Mesendoderm (in vitro differentiated cells): Measurements from ENCODE around the gene S1PR3.

Experiments
- DNase-seq: peaks from one replicate; pipeline ENCODE4 v3.0.0; 2013
- H2AK5ac ChIP-seq: 2 replicates; pipeline ENCODE4 v1.6.1; 2013; ENCODE audit warnings: low read length, inconsistent platforms
- H2BK120ac ChIP-seq: 2 replicates; pipeline ENCODE4 v1.6.1; 2013; ENCODE audit warnings: low read depth, mild to moderate bottlenecking, low read length, moderate library complexity, mixed read lengths
- H2BK15ac ChIP-seq: replicated peaks from 2 replicates; pipeline ENCODE4 v1.6.1; 2013; ENCODE audit warnings: low read depth, mild to moderate bottlenecking, moderate library complexity
- H2BK5ac ChIP-seq: 2 replicates; pipeline ENCODE4 v1.6.1; 2013; ENCODE audit warnings: low read length, inconsistent platforms
- H3K18ac ChIP-seq: 2 replicates; pipeline ENCODE4 v1.6.1; 2013; ENCODE audit warnings: mild to moderate bottlenecking, low read length, mixed read lengths
- H3K23ac ChIP-seq: one replicate; pipeline ENCODE4 v1.6.1; 2013; ENCODE audit warnings: low read length
- H3K27ac ChIP-seq: 2 replicates; pipeline ENCODE4 v1.5.1; 2013; ENCODE audit warnings: low read depth, mild to moderate bottlenecking, inconsistent platforms, low read length, moderate library complexity
- H3K27me3 ChIP-seq: 2 replicates; pipeline ENCODE4 v1.6.1; 2013; ENCODE audit warnings: low read length, control low read depth, mild to moderate bottlenecking, inconsistent platforms; ENCODE audit not compliant: insufficient read depth, poor library complexity
- H3K36me3 ChIP-seq: 2 replicates; pipeline ENCODE4 v1.6.1; 2013; ENCODE audit warnings: low read length, inconsistent platforms; ENCODE audit not compliant: control insufficient read depth, insufficient read depth
- H3K4ac ChIP-seq: one replicate; pipeline ENCODE4 v1.6.1; 2013; ENCODE audit warnings: low read depth, mild to moderate bottlenecking, low read length, moderate library complexity
- H3K4me1 ChIP-seq: 2 replicates; pipeline ENCODE4 v1.6.1; 2013; ENCODE audit warnings: low read depth, low read length, inconsistent platforms; ENCODE audit not compliant: control insufficient read depth
- H3K4me2 ChIP-seq: 2 replicates; pipeline ENCODE4 v1.6.1; 2013; ENCODE audit warnings: low read length
- H3K4me3 ChIP-seq: 2 replicates; pipeline ENCODE4 v1.5.1; 2013; ENCODE audit warnings: mild to moderate bottlenecking, low read length
- H3K56ac ChIP-seq: one replicate; pipeline ENCODE4 v1.6.1; 2013; ENCODE audit warnings: low read length
- H3K79me1 ChIP-seq: 2 replicates; pipeline ENCODE4 v1.6.1; 2013; ENCODE audit warnings: low read length, inconsistent platforms
- H3K79me2 ChIP-seq: 2 replicates; pipeline ENCODE4 v1.6.1; 2013; ENCODE audit warnings: mild to moderate bottlenecking, low read length; ENCODE audit not compliant: control insufficient read depth, insufficient read depth
- H3K9ac ChIP-seq: 2 replicates; pipeline ENCODE4 v1.6.1; 2013; ENCODE audit warnings: low read length, inconsistent platforms
- H4K5ac ChIP-seq: one replicate; pipeline ENCODE4 v1.6.1; 2013; ENCODE audit warnings: low read length
- H4K8ac ChIP-seq: one replicate; pipeline ENCODE4 v1.6.1; 2013; ENCODE audit warnings: low read depth, mild to moderate bottlenecking, control low read depth, low read length, moderate library complexity
- WGBS: extraction: QIAGEN DNeasy Blood & Tissue Kit; methylation state at CpG from one replicate; pipeline ENCODE4 v1.1.7; 2013; ENCODE audit warnings: low lambda C conversion rate, missing lambda C conversion rate; ENCODE audit not compliant: insufficient coverage; ENCODE audit errors: extremely low coverage; 5-methylcytosine and 5-hydroxymethylcytosine counted together

S1PR3 gene

DNA sequence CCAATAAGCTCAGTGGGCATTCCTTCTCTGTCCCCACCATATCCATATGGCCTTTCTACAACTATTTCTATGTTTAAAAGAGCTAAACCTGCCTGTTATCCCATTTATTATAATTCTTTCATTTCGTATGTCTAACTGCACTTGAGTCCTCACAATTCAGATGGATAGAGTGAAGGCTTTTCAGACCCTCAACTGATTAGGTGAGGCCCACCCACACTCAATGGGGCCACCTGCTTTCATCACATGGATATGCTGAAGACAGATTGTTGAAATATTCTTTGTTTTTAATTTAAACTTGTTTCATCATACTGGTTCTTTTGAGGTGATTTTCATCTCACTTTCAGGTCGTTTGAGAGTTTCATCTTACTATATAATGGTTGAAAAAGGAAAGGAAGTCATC is 5.7 kb upstream of the S1PR3 start:
- Histone ChIP-seq H2BK5ac (no peak overlapping the region), H3K18ac (no peak overlapping the region), H4K5ac (no peak overlapping the region), H3K4me1 (peaks cover 11% of the 10 kb centered on the region), H2BK15ac (no peak overlapping the region), H4K8ac (no peak overlapping the region), H3K27me3 (no peaks in the 10 kb centered on the region), H3K9ac (no peak overlapping the region), H3K79me1 (no peaks in the 10 kb centered on the region), H3K27ac (no peak overlapping the region), H3K4me2 (no peak overlapping the region), H3K4ac (no peak overlapping the region), H3K79me2 (no peaks in the 10 kb centered on the region), H3K4me3 (no peak overlapping the region), H2BK120ac (no peak overlapping the region), H3K56ac (no peak overlapping the region), H3K23ac (no peak overlapping the region), H2AK5ac (no peak overlapping the region), H3K36me3 (no peaks in the 10 kb centered on the region)
- no peak for DNase-seq
- WGBS = no CpG with 5 or more reads among the region's 2 CpGs

GRCh38 chr9:88986776-88987175 is 4.5 kb upstream of the S1PR3 start:
- Histone ChIP-seq H2AK5ac (no peak overlapping the region), H3K27me3 (no peaks in the 10 kb centered on the region), H3K4ac (no peak overlapping the region), H2BK15ac (no peak overlapping the region), H3K9ac (no peak overlapping the region), H3K27ac (no peak overlapping the region), H3K4me3 (no peak overlapping the region), H3K56ac (no peak overlapping the region), H2BK5ac (no peak overlapping the region), H3K18ac (no peak overlapping the region), H3K79me2 (peaks cover under 1% of the 10 kb centered on the region), H3K23ac (no peak overlapping the region), H4K8ac (no peak overlapping the region), H3K36me3 (no peaks in the 10 kb centered on the region), H3K79me1 (no peaks in the 10 kb centered on the region), H2BK120ac (no peak overlapping the region), H4K5ac (no peak overlapping the region), H3K4me2 (no peak overlapping the region), H3K4me1 (peaks cover 11% of the 10 kb centered on the region)
- no CpG with 5 or more reads among the region's 3 CpGs for WGBS
- no peak for DNase-seq

- Histone ChIP-seq H3K23ac (no peak overlapping the region), H3K27me3 (no peaks in the 10 kb centered on the region), H3K36me3 (no peaks in the 10 kb centered on the region), H3K9ac (no peak overlapping the region), H2BK15ac (no peak overlapping the region), H3K79me2 (peaks cover 4% of the 10 kb centered on the region), H3K4ac (no peak overlapping the region), H2BK5ac (no peak overlapping the region), H3K27ac (no peak overlapping the region), H2AK5ac (no peak overlapping the region), H4K5ac (no peak overlapping the region), H2BK120ac (no peak overlapping the region), H4K8ac (no peak overlapping the region), H3K4me1 (peaks cover 11% of the 10 kb centered on the region), H3K4me2 (no peak overlapping the region), H3K79me1 (no peaks in the 10 kb centered on the region), H3K4me3 (no peak overlapping the region), H3K56ac (no peak overlapping the region), H3K18ac (no peak overlapping the region)
- DNase-seq = no peak
- no CpG with 5 or more reads among the region's 4 CpGs for WGBS
These were observed 3.6 kb upstream of the S1PR3 start for GRCh38 chr9:88987661-88988060.

DNA sequence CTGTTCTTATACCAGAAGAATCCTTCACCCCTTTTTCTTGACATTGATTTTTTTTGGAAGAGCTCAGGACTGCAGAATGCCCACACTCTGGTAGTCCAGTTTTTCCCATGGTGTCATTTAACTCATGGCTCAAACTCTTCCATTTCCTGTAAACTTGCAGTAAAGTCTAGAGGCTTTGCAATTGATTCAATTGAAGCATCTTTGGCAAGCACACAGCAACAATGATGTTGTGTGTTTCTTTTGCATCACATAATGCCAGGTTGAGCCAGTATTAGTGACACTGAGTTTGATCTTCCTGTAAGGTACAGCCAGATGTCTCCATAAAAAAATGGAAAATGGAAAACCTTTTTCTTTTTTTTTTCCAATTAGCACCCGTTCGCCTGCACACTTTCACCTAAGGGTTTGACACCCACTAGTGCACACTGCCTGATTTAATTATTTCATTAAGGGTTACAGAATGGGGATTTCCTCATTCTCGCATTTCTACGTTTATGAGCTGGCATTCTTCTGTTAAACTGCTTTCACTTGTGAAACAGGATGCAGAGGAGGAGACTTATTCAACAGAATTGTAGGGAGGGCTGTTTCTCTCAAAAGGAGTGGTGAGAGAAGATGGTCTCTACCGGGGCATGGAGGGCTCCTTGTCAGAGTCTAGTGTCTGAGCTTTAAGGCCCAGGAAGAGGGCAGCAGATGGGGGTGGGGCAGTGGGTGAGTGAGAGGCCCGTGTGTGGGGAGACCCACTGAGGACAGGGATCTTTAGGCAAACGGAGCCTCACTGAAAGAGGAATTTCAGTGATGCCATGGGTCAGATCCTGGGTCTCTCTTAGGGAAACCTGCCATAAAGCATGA is 2.2 kb upstream of the S1PR3 start:
- WGBS = no CpG with 5 or more reads among the region's 7 CpGs

GRCh38 chr9:88990041-88990728 is 1.1 kb upstream of the S1PR3 start:
- peak overlapping the region; percentile 93 for H3K56ac ChIP-seq
- no peak overlapping the region for H2BK5ac ChIP-seq
- H3K79me1 ChIP-seq = peaks cover 5% of the 10 kb centered on the region
- H3K9ac ChIP-seq = peak overlapping the region; percentile 82
- no peak overlapping the region for H2AK5ac ChIP-seq
- no peak overlapping the region for H3K4ac ChIP-seq
- no peaks in the 10 kb centered on the region for H3K36me3 ChIP-seq
- no peaks in the 10 kb centered on the region for H3K27me3 ChIP-seq
- H3K4me1 ChIP-seq = peaks cover 11% of the 10 kb centered on the region
- no peak overlapping the region for H3K4me3 ChIP-seq
- H3K27ac ChIP-seq = no peak overlapping the region
- no peak overlapping the region for H2BK15ac ChIP-seq
- H4K8ac ChIP-seq = no peak overlapping the region
- peak; percentile 75 for DNase-seq
- H4K5ac ChIP-seq = no peak overlapping the region
- H3K4me2 ChIP-seq = peak overlapping the region; percentile 88
- H3K23ac ChIP-seq = peak overlapping the region; percentile 86
- WGBS = no CpG with 5 or more reads among the region's 25 CpGs
- H2BK120ac ChIP-seq = no peak overlapping the region
- H3K18ac ChIP-seq = no peak overlapping the region
- H3K79me2 ChIP-seq = peaks cover 10% of the 10 kb centered on the region

More for the DNA sequence above, 2.2 kb upstream of the S1PR3 start:
- Histone ChIP-seq H3K79me1 (peaks cover under 1% of the 10 kb centered on the region), H2BK5ac (no peak overlapping the region), H3K9ac (no peak overlapping the region), H3K27ac (no peak overlapping the region), H3K18ac (no peak overlapping the region), H3K23ac (no peak overlapping the region), H3K4me1 (peaks cover 11% of the 10 kb centered on the region), H2BK120ac (no peak overlapping the region), H3K79me2 (peaks cover 8% of the 10 kb centered on the region), H3K4ac (no peak overlapping the region), H4K8ac (no peak overlapping the region), H2BK15ac (no peak overlapping the region), H4K5ac (no peak overlapping the region), H3K4me2 (no peak overlapping the region), H3K27me3 (no peaks in the 10 kb centered on the region), H3K4me3 (no peak overlapping the region), H3K56ac (peak overlapping the region; percentile 93), H2AK5ac (no peak overlapping the region), H3K36me3 (no peaks in the 10 kb centered on the region)
- DNase-seq = no peak
